Measurements from ENCODE around the gene SSX2.
"Not testable (repeated sequence)": the region's sequence is repeated elsewhere in the genome, so short reads cannot be mapped to it uniquely, and the experiment has no call there.

Gene SSX2

GRCh38 chrX:52707078-52707477 is at the start of gene SSX2:
SSX2 (minus strand) TSS chrX:52707178; CDS start chrX:52705749, 1,429 bp downstream.
- not testable (repeated sequence) for DNase-seq (ENCODE audit: low read depth, low spot score); H3K9ac ChIP-seq (ENCODE audit: insufficient read length, low read depth); H3K4me1 ChIP-seq (ENCODE audit: insufficient read depth, insufficient read length); H3K9me3 ChIP-seq (ENCODE audit: insufficient read depth, low read length); H3K36me3 ChIP-seq (ENCODE audit: insufficient read depth, insufficient read length, low read length); H3K27me3 ChIP-seq (ENCODE audit: insufficient read depth, insufficient read length); H3K4me3 ChIP-seq (ENCODE audit: insufficient read length, low read depth)

- H3K4me3 ChIP-seq (ENCODE audit: insufficient read length, low read depth); DNase-seq (ENCODE audit: low read depth, low spot score); H3K9me3 ChIP-seq (ENCODE audit: insufficient read depth, low read length); H3K36me3 ChIP-seq (ENCODE audit: insufficient read depth, insufficient read length, low read length); H3K9ac ChIP-seq (ENCODE audit: insufficient read length, low read depth); H3K27me3 ChIP-seq (ENCODE audit: insufficient read depth, insufficient read length); H3K4me1 ChIP-seq (ENCODE audit: insufficient read depth, insufficient read length): not testable (repeated sequence)
Measured at GRCh38 chrX:52750952-52751351, 44.0 kb upstream of the SSX2 start, which contains the start of gene SSX2B. SSX2B (plus strand) TSS chrX:52751252; CDS start chrX:52752681, 1,429 bp downstream.

- DNase-seq (ENCODE audit: low read depth, low spot score); H3K9me3 ChIP-seq (ENCODE audit: insufficient read depth, low read length); H3K36me3 ChIP-seq (ENCODE audit: insufficient read depth, insufficient read length, low read length); H3K27me3 ChIP-seq (ENCODE audit: insufficient read depth, insufficient read length); H3K9ac ChIP-seq (ENCODE audit: insufficient read length, low read depth); H3K4me1 ChIP-seq (ENCODE audit: insufficient read depth, insufficient read length); H3K4me3 ChIP-seq (ENCODE audit: insufficient read length, low read depth): not testable (repeated sequence)
Measured at GRCh38 chrX:52692034-52692433, 14.9 kb downstream of the SSX2 start.

- not testable (repeated sequence) for H3K27me3 ChIP-seq (ENCODE audit: insufficient read depth, insufficient read length)
Measured at GRCh38 chrX:52662218-52662617, 44.8 kb downstream of the SSX2 start.

GRCh38 chrX:52655475-52655874 is 51.5 kb downstream of the SSX2 start:
- H3K9ac ChIP-seq (ENCODE audit: insufficient read length, low read depth); H3K36me3 ChIP-seq (ENCODE audit: insufficient read depth, insufficient read length, low read length); DNase-seq (ENCODE audit: low read depth, low spot score); H3K27me3 ChIP-seq (ENCODE audit: insufficient read depth, insufficient read length); H3K4me3 ChIP-seq (ENCODE audit: insufficient read length, low read depth); H3K4me1 ChIP-seq (ENCODE audit: insufficient read depth, insufficient read length); H3K9me3 ChIP-seq (ENCODE audit: insufficient read depth, low read length): not testable (repeated sequence)

More at GRCh38 chrX:52662218-52662617, 44.8 kb downstream of the SSX2 start:
- not testable (repeated sequence) for H3K4me1 ChIP-seq (ENCODE audit: insufficient read depth, insufficient read length); DNase-seq (ENCODE audit: low read depth, low spot score); H3K9ac ChIP-seq (ENCODE audit: insufficient read length, low read depth); H3K9me3 ChIP-seq (ENCODE audit: insufficient read depth, low read length); H3K4me3 ChIP-seq (ENCODE audit: insufficient read length, low read depth); H3K36me3 ChIP-seq (ENCODE audit: insufficient read depth, insufficient read length, low read length)

- not testable (repeated sequence) for H3K36me3 ChIP-seq (ENCODE audit: insufficient read depth, insufficient read length, low read length); H3K9me3 ChIP-seq (ENCODE audit: insufficient read depth, low read length); H3K9ac ChIP-seq (ENCODE audit: insufficient read length, low read depth); H3K4me3 ChIP-seq (ENCODE audit: insufficient read length, low read depth); H3K4me1 ChIP-seq (ENCODE audit: insufficient read depth, insufficient read length); DNase-seq (ENCODE audit: low read depth, low spot score); H3K27me3 ChIP-seq (ENCODE audit: insufficient read depth, insufficient read length)
Measured at GRCh38 chrX:52654800-52655199, 52.2 kb downstream of the SSX2 start, which contains the start of gene SSX7. SSX7 (minus strand) TSS chrX:52654900; CDS start chrX:52653472, 1,428 bp downstream.

- H3K27me3 ChIP-seq (ENCODE audit: insufficient read depth, insufficient read length), result not testable (repeated sequence)
Measured at GRCh38 chrX:52650676-52651075, 56.3 kb downstream of the SSX2 start.

GRCh38 chrX:52648956-52649355 is 58.0 kb downstream of the SSX2 start:
- H3K9ac ChIP-seq (ENCODE audit: insufficient read length, low read depth); H3K36me3 ChIP-seq (ENCODE audit: insufficient read depth, insufficient read length, low read length); H3K9me3 ChIP-seq (ENCODE audit: insufficient read depth, low read length); H3K4me1 ChIP-seq (ENCODE audit: insufficient read depth, insufficient read length); H3K27me3 ChIP-seq (ENCODE audit: insufficient read depth, insufficient read length); DNase-seq (ENCODE audit: low read depth, low spot score); H3K4me3 ChIP-seq (ENCODE audit: insufficient read length, low read depth): not testable (repeated sequence)

More at GRCh38 chrX:52650676-52651075, 56.3 kb downstream of the SSX2 start:
- not testable (repeated sequence) for H3K4me1 ChIP-seq (ENCODE audit: insufficient read depth, insufficient read length); H3K9ac ChIP-seq (ENCODE audit: insufficient read length, low read depth); DNase-seq (ENCODE audit: low read depth, low spot score); H3K4me3 ChIP-seq (ENCODE audit: insufficient read length, low read depth); H3K36me3 ChIP-seq (ENCODE audit: insufficient read depth, insufficient read length, low read length); H3K9me3 ChIP-seq (ENCODE audit: insufficient read depth, low read length)
